Endothelial cell (in vitro differentiated cells): ENCODE measurements around the gene CENPM. TPM values are rescaled to one million over a fixed set of nuclear protein-coding genes. Genes with fewer than 3 reads are reported as not detected.

Source experiments
- DNase-seq: peaks from one replicate; pipeline ENCODE4 v3.0.0; 2021; ENCODE audit warnings: low spot score
- H3K27ac Mint-ChIP-seq: one replicate; pipeline ENCODE4 v1.8.0; 2021; ENCODE audit warnings: mixed read lengths, inconsistent platforms; ENCODE audit not compliant: unreplicated experiment
- H3K27me3 Mint-ChIP-seq: one replicate; pipeline ENCODE4 v1.8.0; 2021; ENCODE audit warnings: mild to moderate bottlenecking, moderate library complexity, mixed read lengths, inconsistent platforms; ENCODE audit not compliant: unreplicated experiment
- H3K36me3 Mint-ChIP-seq: one replicate; pipeline ENCODE4 v1.8.0; 2021; ENCODE audit warnings: mild to moderate bottlenecking, low read depth, mixed read lengths, inconsistent platforms; ENCODE audit not compliant: unreplicated experiment
- H3K4me1 Mint-ChIP-seq: one replicate; pipeline ENCODE4 v1.8.0; 2021; ENCODE audit warnings: mild to moderate bottlenecking, mixed read lengths, inconsistent platforms; ENCODE audit not compliant: unreplicated experiment
- H3K4me3 Mint-ChIP-seq: one replicate; pipeline ENCODE4 v1.8.0; 2021; ENCODE audit warnings: mild to moderate bottlenecking, mixed read lengths, inconsistent platforms; ENCODE audit not compliant: unreplicated experiment
- H3K9me3 Mint-ChIP-seq: one replicate; pipeline ENCODE4 v1.8.0; 2021; ENCODE audit warnings: mixed read lengths, inconsistent platforms; ENCODE audit not compliant: unreplicated experiment
- total RNA-seq: library from RNA; stranded (reverse); fragmentation: NEBNext Ultra II Directional; extraction: Animal tissue kit (Norgen Biotek cat#: 25700); gene quantifications from one replicate; pipeline ENCODE4 v1.2.1, GENCODE V29; 2021; ENCODE audit not compliant: unreplicated experiment
- TF ChIP-seq, protein P1 (sequence below): fragments of 200-600 bp; sonication (generic); IDR thresholded peaks from one replicate; pipeline ENCODE4 v1.5.0; 2021; ENCODE audit warnings: antibody characterized with exemption; ENCODE audit not compliant: unreplicated experiment

Gene CENPM
- total RNA-seq, 1 donor from 2014 or later = 5.2 TPM

GRCh38 chr22:41902016-41902415, 44.9 kb downstream of the CENPM start:
- Mint-ChIP-seq H3K9me3 (no peaks in the 10 kb centered on the region), H3K27me3 (peaks cover 3% of the 10 kb centered on the region), H3K4me1 (peaks cover 1% of the 10 kb centered on the region), H3K27ac (no peak overlapping the region), H3K36me3 (peaks cover 41% of the 10 kb centered on the region), H3K4me3 (no peak overlapping the region)
- TF ChIP-seq, protein P1, sequence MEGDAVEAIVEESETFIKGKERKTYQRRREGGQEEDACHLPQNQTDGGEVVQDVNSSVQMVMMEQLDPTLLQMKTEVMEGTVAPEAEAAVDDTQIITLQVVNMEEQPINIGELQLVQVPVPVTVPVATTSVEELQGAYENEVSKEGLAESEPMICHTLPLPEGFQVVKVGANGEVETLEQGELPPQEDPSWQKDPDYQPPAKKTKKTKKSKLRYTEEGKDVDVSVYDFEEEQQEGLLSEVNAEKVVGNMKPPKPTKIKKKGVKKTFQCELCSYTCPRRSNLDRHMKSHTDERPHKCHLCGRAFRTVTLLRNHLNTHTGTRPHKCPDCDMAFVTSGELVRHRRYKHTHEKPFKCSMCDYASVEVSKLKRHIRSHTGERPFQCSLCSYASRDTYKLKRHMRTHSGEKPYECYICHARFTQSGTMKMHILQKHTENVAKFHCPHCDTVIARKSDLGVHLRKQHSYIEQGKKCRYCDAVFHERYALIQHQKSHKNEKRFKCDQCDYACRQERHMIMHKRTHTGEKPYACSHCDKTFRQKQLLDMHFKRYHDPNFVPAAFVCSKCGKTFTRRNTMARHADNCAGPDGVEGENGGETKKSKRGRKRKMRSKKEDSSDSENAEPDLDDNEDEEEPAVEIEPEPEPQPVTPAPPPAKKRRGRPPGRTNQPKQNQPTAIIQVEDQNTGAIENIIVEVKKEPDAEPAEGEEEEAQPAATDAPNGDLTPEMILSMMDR = no peak
- no peak for DNase-seq

DNA sequence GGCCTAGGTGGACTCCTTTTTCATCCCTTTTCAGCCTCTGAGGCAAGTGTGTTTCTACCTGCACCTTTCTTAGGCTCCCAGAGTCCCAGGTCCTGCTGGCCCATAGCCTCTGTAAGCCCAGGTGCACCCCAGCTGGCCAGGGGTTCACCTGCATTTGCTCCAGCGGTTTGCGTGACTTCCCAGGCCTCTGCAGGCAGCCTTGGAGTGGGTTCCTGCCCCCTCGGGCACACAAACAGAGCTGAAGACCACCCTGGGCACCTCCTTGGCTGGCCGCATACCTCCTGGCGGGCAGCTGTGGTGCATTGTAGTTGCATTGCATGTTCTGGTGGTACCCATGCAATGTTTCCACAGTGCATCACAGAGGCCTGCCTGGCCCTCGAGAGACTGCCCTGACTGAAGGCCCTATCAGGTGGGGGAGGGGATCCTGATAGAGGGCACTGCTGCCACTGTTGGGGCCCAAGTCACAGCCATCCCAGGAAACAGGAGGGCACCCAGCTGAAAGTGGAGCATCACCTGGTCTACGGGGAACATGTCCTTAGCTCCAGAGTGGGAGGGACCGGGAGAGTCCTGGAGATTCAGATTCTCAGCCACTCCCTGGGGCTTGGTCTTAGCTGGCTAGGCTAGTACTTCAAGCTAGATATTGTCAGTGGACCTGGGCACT, 46.2 kb downstream of the CENPM start:
- no peak for DNase-seq
- H3K36me3 Mint-ChIP-seq = peaks cover 42% of the 10 kb centered on the region
- no peaks in the 10 kb centered on the region for H3K9me3 Mint-ChIP-seq
- TF ChIP-seq, protein P1 = no peak
- H3K27ac Mint-ChIP-seq = no peak overlapping the region
- peaks cover 5% of the 10 kb centered on the region for H3K27me3 Mint-ChIP-seq
- H3K4me3 Mint-ChIP-seq = no peak overlapping the region
- H3K4me1 Mint-ChIP-seq = no peaks in the 10 kb centered on the region

DNA sequence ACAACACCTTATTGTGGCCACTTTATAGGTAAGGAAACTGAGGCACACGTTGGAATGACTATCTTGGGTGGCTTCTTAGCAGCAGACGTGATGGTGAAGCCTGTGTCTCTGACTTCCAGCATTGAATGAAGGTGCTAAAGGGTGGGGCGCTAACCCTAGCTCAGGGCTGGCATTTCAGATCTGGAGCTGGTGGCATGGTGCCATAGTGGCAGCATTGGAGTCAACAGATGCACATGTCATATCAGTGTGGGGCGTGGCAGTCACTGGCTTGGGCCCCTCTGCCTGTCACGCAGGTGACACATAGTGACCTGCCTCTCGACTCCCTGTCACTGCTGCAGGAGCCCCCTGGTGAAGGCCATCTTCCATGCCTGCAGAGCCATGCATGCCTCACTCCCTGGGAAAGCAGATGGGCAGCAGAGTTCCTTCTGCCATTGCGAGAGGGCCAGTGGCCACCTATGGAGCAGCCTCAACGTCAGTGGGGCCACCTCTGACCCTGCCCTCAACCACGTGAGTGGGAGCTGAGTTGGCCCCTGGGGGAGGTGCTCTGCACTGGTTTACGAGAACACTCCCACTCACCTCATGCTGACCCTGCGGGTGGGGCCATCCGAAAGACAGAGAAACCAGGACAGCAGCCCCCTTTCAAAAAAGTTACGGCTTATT, 46.8 kb downstream of the CENPM start:
- Mint-ChIP-seq H3K4me1 (no peaks in the 10 kb centered on the region), H3K36me3 (peaks cover 37% of the 10 kb centered on the region), H3K27ac (peak overlapping the region; percentile 36), H3K4me3 (no peak overlapping the region), H3K9me3 (no peaks in the 10 kb centered on the region), H3K27me3 (peaks cover 5% of the 10 kb centered on the region)
- TF ChIP-seq, protein P1 = no peak
- no peak for DNase-seq

- Mint-ChIP-seq H3K36me3 (peaks cover 35% of the 10 kb centered on the region), H3K27ac (no peak overlapping the region), H3K4me3 (no peak overlapping the region), H3K4me1 (no peaks in the 10 kb centered on the region), H3K27me3 (peaks cover 5% of the 10 kb centered on the region), H3K9me3 (no peaks in the 10 kb centered on the region)
- TF ChIP-seq, protein P1 = no peak
- DNase-seq = no peak
Observed at GRCh38 chr22:41899110-41899509, 47.8 kb downstream of the CENPM start.

GRCh38 chr22:41898645-41899044, 48.3 kb downstream of the CENPM start:
- Mint-ChIP-seq H3K4me3 (no peak overlapping the region), H3K4me1 (no peaks in the 10 kb centered on the region), H3K27me3 (peaks cover 5% of the 10 kb centered on the region), H3K9me3 (no peaks in the 10 kb centered on the region), H3K36me3 (peaks cover 32% of the 10 kb centered on the region), H3K27ac (no peak overlapping the region)
- TF ChIP-seq, protein P1 = no peak
- DNase-seq = no peak
